Stimulated activated effector memory CD8-positive, alpha-beta T cell treated with anti-CD3 and anti-CD28 coated beads, Interleukin-12 subunit alpha, Interleukin-12 subunit beta, amount 100 ng/mL, for 72 hours (primary cell): ENCODE data around the gene FAAP20.

Source experiments
- ATAC-seq: fragments of 150-1000 bp; cut with Tn5 transposase; 2 replicates; pipeline ENCODE4 v1.10.0; 2021
- DNase-seq, 2 donors: peaks; one replicate each; pipeline ENCODE4 v3.0.0; 2021 to 2022; ENCODE audit warnings: low spot score in 2 of 2
- H3K27ac Mint-ChIP-seq: one replicate; pipeline ENCODE4 v1.8.0; 2022; ENCODE audit warnings: mild to moderate bottlenecking, mixed read lengths
- H3K36me3 Mint-ChIP-seq: one replicate; pipeline ENCODE4 v1.8.0; 2022; ENCODE audit warnings: mild to moderate bottlenecking, mixed read lengths
- H3K4me1 Mint-ChIP-seq: one replicate; pipeline ENCODE4 v1.8.0; 2022; ENCODE audit warnings: mixed read lengths
- H3K4me3 Mint-ChIP-seq: one replicate; pipeline ENCODE4 v1.8.0; 2022; ENCODE audit warnings: mild to moderate bottlenecking, mixed read lengths
- H3K9me3 Mint-ChIP-seq: one replicate; pipeline ENCODE4 v1.8.0; 2022; ENCODE audit warnings: mixed read lengths

FAAP20 gene

DNA sequence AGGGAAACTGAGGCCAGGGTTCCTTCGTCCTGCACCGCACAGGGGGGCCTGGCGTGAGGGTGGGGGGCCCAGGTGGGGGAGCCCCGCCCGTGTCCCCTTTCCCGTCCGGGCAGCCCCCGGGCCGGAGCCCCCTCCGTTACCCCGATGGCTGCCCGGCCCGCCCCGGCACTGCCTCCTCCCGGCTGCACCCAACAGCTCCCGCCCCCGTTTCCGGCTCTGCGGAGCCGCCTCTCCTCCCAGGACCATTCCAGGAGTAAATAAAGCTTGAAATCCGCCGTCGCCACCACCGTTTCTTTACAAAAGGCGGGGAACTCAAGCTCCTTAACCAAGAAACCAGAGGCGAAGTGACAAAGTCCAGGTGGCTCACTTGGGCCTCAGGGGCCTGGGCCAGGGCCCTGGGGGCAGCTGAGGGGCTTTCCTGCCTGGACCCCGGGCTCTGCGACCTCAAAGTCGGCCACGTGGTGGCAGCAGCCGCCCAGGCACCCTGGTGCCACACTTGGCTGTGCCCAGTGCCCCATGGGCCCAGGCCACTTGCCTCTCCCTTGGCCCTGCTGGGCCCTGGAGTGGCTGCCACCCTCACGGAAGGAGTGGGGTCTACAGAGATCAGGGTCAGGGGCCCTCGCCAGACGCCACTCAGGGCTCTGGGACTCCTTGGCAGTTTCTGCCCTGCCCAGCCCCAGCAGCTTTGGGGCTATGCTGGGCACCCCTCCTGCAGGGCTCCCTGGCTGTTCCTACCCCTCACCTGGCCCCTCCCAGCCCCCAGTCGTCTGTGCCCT, 514 bp upstream of the FAAP20 start:
- peak overlapping the region; percentile 89 for H3K27ac Mint-ChIP-seq
- H3K4me1 Mint-ChIP-seq = peaks cover 29% of the 10 kb centered on the region

DNA sequence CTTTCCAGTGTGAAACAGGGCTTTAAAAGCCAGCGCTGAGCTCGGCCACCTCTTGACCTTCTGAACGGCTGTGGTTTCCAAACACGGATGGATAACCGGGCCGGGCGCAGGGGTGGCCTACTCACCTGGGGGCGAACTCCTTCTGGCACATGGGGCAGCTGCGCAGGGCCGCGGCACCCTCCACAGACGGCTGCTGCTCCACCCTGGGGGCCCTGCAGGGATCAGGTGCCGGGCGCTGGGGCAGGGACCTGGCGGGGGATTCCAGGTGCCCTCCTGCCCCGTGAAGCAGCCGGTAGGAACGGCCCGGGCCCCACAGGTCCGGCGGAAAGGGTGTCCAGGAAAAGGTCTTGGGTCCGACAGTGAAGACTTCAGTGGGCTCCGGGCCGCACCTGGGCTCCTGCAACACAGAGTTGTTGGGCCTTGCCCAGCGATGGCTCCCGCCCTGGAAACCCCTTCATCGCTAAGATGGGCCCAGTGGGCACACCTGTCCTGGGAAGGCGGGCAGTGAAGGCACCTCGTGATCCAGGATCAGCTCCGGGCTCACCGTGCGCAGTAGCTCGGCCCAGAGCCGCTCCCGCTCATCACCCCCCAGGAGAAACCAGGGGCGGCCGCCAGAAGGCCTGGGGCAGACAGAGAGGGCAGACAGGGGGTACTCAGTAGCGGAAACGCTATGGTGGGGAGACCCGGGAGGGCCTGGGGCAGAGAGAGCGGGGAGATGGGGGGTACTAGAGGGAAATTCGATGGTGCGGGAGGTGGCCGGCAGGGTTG, 874 bp downstream of the FAAP20 start:
- peaks cover 31% of the 10 kb centered on the region for H3K36me3 Mint-ChIP-seq
- DNase-seq (no peak), ATAC-seq (no peak)
- H3K4me1 Mint-ChIP-seq = peaks cover 25% of the 10 kb centered on the region
- no peaks in the 10 kb centered on the region for H3K9me3 Mint-ChIP-seq
- H3K27ac Mint-ChIP-seq = peak overlapping the region; percentile 86
- peak overlapping the region; percentile 81 for H3K4me3 Mint-ChIP-seq

More for the DNA sequence above, 514 bp upstream of the FAAP20 start:
- Mint-ChIP-seq H3K4me3 (peak overlapping the region; percentile 81), H3K9me3 (no peaks in the 10 kb centered on the region), H3K36me3 (peaks cover 24% of the 10 kb centered on the region)
- peak; percentile 84 for ATAC-seq
- DNase-seq = peak; percentile 93 to 96

DNA sequence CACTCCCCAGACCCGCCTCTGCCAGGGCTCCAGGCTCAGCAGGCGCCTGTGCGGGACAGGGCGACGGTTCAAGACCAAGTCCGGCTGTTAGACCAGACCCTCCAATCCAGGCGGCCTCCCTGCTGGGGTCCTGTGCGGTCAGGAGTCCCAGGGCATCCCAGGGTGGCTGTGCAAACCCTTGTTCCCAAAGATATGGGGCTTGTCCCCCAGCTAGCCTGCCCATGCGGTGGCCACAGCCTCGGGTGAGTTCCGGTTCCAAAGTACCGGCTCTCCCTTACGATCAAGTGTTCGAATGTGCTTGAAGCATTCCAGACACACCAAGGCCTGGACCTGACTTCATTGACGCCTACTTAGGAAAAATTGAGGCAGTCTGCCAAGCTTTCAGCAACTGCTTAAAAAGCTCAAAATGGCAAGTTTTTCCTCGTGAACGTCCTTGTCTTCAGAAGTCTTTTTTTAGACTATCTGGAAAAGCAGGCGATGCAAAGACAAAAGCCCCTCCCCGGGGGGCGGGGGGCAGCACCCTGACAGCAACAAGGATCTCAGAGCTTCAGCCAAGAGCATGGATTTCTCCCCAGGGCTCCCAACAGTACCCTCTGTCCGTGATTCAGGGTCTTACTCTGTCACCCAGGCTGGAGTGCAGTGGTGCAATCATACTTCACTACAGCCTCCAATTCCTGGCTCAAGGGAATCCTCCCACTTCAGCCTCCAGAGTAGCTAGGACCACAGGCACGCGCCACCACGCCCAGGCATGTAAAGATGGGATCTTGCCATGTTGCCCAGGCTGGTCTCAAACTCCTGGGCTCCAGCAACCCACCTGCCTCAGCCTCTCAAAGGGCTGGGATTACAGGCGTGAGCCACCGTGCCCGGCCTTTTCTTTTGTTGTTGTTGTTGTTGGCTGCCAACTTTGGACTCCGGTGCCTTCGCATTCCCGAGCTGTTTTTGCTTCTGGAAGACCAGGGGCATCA, 2.3 kb downstream of the FAAP20 start:
- Mint-ChIP-seq H3K4me3 (peak overlapping the region; percentile 81), H3K27ac (no peak overlapping the region), H3K36me3 (peaks cover 31% of the 10 kb centered on the region)

DNA sequence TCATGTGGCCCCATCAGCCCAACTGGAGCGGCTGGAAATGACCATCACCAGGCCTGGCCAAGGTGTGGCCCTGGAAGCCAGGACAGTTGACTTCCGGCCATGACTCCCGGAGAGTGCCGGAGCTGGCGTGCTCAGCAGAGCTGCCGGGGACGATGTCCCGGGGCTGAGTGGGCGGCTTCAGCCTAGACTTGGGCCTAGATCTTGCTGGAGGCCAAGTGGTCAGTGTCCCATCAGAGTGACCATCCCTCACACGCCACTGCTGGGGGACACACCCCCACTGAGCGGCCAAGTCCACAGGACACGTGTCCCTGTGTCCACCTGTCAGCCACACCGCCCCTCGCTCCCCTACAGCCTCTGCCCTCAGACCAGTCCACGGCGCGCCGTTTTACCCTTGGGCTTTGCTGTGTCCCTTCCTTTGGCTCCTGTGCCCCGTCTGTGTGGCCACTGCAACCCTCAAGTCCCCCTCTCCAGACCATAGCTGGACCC, 4.0 kb downstream of the FAAP20 start:
- H3K27ac Mint-ChIP-seq = peak overlapping the region; percentile 58
- H3K4me1 Mint-ChIP-seq = peaks cover 21% of the 10 kb centered on the region
- ATAC-seq = no peak
- H3K36me3 Mint-ChIP-seq = peaks cover 31% of the 10 kb centered on the region
- no peak for DNase-seq
- H3K9me3 Mint-ChIP-seq = no peaks in the 10 kb centered on the region
- peak overlapping the region; percentile 75 for H3K4me3 Mint-ChIP-seq

More for the DNA sequence above, 2.3 kb downstream of the FAAP20 start:
- H3K9me3 Mint-ChIP-seq = no peaks in the 10 kb centered on the region
- ATAC-seq (no peak), DNase-seq (no peak)
- peaks cover 21% of the 10 kb centered on the region for H3K4me1 Mint-ChIP-seq

DNA sequence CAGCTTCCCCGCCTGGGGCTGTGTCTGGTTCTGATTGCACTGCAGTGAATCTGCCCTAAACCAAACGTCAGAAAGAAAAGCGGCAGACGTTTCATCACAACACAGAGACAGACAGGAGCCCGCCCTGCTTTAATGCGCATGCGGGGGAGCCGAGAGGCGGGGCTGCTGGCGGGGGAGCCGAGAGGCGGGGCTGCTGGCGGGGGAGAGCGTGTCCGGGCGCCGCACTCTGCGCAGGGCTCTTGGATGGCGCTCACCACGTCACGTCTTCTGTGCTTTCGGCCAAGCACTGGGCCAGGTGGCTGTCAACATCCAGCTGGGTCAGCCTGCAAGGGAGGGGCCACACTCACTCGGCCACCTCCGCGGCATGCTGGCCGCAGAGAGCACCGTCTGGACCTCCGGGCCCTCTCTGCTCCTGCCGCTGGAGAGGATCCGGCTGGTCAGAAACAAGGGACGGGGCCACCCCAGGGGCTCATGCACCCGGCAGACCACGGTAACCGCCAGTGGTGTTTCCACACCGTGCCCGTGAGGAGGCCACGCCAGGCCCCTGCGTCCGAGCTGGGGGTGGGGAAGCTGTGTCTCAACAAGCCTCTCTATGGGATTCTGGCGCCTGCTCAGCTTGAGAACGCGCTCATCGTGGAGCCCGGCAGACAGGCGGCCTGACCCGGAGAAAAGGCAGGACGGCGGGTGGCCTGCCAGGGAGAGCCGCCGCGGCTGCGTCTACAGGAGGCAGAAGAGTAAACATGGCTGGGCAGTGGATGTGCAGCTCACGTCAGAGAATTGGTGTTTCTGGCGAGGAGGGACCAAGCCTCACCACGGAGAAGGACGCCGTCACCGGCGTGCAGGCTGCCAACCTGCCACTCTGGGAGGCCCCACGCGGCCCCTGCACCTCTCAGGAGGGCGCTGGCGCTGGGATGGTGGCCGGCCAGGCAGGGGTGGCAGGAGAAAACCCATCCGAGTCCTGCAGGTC, 4.8 kb downstream of the FAAP20 start:
- DNase-seq (peak; percentile 78 to 91), ATAC-seq (peak; percentile 92)
- H3K4me3 Mint-ChIP-seq = peak overlapping the region; percentile 75
- no peaks in the 10 kb centered on the region for H3K9me3 Mint-ChIP-seq
- peaks cover 21% of the 10 kb centered on the region for H3K4me1 Mint-ChIP-seq
- peaks cover 39% of the 10 kb centered on the region for H3K36me3 Mint-ChIP-seq
- peak overlapping the region; percentile 50 for H3K27ac Mint-ChIP-seq

DNA sequence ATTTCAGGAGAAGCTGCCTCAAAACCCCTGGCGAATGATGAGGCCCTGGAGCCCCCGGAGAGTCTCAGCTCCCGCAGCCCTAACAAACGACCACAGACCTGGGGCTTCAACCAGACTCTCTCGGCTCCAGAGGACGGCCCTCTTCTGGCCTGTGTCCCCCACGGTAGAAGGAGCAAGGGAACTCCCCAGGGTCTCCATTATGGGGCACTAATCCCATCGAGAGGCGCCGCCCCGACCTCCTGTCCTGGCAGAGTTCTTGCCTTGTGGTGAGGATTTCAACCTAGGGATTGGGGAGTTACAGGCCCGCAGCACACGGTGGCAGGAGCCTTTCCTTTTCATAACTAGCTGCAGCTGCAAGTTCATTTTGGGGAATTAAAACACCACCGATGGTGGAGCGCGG, 6.2 kb downstream of the FAAP20 start:
- H3K27ac Mint-ChIP-seq = peak overlapping the region; percentile 20
- peaks cover 35% of the 10 kb centered on the region for H3K36me3 Mint-ChIP-seq
- H3K9me3 Mint-ChIP-seq = no peaks in the 10 kb centered on the region
- ATAC-seq = no peak
- no peak for DNase-seq
- H3K4me1 Mint-ChIP-seq = peaks cover 21% of the 10 kb centered on the region
- H3K4me3 Mint-ChIP-seq = peak overlapping the region; percentile 75

DNA sequence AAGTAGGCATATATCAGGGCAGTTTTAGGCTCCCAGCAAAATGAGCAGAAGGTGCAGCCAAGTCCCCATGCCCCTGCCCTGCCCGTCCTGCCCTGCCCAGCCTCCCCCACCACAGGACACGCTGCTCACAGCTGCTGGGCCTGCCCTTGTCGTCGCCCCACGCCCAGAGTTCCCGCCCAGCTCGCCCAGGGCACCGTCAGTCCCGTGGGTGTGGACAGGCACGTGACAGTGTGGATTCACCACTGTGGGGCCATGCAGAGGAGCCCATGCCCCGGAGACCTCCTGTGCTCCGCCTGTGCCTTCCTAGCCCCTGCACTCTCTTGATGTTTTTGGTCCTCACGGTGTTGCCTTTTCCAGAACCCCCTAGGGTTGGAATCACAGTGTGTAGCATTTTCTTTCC, 7.0 kb downstream of the FAAP20 start:
- Mint-ChIP-seq H3K4me3 (no peak overlapping the region), H3K36me3 (peaks cover 38% of the 10 kb centered on the region), H3K27ac (no peak overlapping the region), H3K9me3 (no peaks in the 10 kb centered on the region), H3K4me1 (peaks cover 21% of the 10 kb centered on the region)
- ATAC-seq = no peak
- DNase-seq = no peak

DNA sequence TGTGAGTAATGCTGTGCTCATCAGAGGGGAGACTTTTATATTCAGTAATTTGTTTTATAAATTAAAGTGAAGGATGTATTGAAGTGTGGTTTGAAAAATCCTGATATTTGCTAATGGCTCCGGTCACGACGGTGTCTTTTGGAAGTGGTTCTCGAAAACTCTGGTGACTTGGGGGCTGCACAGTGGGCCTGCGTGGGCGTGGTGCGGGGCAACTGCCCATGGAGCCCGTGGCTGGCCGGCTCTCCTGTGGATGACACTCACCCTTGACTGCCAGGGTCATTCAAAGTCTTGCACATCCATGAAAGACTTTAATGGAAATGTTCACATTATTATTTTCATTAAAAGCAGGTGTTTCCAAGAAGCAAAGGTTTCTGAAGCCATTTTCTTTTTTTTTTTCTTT, 7.7 kb downstream of the FAAP20 start:
- Mint-ChIP-seq H3K9me3 (no peaks in the 10 kb centered on the region), H3K27ac (no peak overlapping the region), H3K36me3 (peaks cover 38% of the 10 kb centered on the region), H3K4me1 (peaks cover 21% of the 10 kb centered on the region), H3K4me3 (no peak overlapping the region)
- no peak for DNase-seq
- ATAC-seq = no peak

DNA sequence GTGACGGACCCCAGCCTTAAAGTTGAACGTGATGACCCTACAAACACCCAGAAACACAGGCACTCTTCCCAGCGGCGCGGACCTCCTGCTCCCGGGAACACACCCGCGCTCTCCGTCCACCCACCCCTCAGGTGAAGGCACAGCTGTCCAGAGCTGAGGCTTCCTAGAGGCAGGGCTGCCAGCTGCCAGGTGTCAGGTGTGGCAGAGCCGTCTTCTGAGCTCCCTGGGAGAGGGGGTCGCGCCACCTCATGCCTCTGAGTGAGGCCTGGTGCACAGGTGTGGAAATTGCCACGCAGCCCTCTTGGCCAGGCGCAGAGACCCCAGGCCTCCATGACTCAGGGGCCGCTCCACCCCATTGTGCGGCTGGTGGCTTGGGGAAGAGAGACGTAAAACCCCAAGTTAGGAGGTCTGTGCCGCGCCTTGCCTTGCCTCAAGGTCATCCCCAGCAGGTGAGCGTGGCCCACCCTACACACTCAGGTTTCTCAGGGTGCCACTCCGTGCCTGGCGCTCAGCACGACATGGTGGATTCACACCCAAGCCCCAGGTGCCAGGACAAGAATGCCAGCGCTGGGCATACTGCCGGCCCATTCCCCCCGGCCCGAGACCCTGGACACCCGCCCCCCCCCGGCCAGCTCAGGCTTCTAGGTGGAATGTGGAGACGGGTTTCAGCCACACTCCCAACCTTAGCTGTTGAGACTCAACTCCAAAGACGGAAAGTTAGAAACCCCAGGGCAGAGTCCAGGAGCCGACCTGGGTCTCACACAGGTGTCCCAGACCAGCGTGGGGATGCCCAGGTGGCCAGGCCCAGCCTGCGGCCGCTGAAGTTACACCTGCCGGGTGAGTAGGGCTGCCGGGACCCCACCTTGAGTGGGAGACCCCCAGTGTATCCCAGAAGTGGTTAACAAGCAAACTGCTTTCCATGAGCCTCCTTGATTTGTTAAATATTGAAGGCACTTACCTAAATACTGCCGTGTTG, 8.4 kb downstream of the FAAP20 start:
- H3K9me3 Mint-ChIP-seq = no peaks in the 10 kb centered on the region
- DNase-seq = no peak
- peaks cover 16% of the 10 kb centered on the region for H3K4me1 Mint-ChIP-seq
- ATAC-seq = no peak
- H3K4me3 Mint-ChIP-seq = no peak overlapping the region
- H3K36me3 Mint-ChIP-seq = peaks cover 32% of the 10 kb centered on the region
- H3K27ac Mint-ChIP-seq = no peak overlapping the region

DNA sequence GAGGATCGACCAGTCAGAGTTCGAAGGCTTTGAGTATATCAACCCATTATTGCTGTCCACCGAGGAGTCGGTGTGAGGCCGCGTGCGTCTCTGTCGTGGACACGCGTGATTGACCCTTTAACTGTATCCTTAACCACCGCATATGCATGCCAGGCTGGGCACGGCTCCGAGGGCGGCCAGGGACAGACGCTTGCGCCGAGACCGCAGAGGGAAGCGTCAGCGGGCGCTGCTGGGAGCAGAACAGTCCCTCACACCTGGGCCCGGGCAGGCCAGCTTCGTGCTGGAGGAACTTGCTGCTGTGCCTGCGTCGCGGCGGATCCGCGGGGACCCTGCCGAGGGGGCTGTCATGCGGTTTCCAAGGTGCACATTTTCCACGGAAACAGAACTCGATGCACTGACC, 9.6 kb downstream of the FAAP20 start:
- H3K9me3 Mint-ChIP-seq = no peaks in the 10 kb centered on the region
- ATAC-seq (no peak), DNase-seq (no peak)
- H3K4me3 Mint-ChIP-seq = no peak overlapping the region
- peaks cover 34% of the 10 kb centered on the region for H3K36me3 Mint-ChIP-seq
- H3K4me1 Mint-ChIP-seq = peaks cover 9% of the 10 kb centered on the region
- no peak overlapping the region for H3K27ac Mint-ChIP-seq

DNA sequence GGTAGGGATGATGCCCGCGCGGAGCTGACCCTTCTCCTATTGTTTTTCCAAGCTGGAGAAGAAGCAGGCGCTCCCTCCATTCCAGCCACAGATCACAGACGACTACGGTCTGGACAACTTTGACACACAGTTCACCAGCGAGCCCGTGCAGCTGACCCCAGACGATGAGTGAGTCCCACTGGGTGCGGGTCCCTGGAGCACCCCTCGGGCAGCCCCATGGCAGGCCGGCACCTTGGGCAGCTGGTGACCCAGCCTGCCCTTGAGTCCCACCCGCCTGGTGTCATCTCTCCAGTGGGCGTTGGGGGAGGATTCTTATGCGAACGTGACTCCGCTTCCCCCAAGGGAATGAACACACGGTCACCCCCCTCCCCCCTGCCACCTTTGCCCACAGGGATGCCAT, 10.0 kb downstream of the FAAP20 start:
- peaks cover 34% of the 10 kb centered on the region for H3K36me3 Mint-ChIP-seq
- H3K9me3 Mint-ChIP-seq = no peaks in the 10 kb centered on the region

DNA sequence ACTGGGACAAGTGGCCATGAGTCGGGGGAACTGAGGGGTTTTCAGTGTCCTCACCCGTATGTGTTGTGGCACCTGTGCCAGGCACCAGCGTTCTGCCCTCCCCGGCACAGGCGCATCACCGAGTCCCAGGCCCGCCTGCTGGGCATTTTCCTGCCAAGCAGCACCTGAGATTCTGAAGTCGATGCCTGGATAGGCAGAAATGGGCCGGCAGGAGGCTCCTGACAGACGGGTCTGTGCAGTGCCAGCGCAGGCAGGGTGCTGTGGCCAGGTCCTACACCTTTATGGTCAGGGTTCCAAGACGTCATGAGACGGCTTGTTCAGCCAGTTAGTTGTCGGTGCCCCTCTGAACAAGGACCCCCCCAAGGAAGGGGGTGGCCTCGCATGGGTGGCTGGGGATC, 10.6 kb downstream of the FAAP20 start:
- Mint-ChIP-seq H3K9me3 (no peaks in the 10 kb centered on the region), H3K4me3 (no peak overlapping the region)
- ATAC-seq = no peak

More for the DNA sequence above, 10.0 kb downstream of the FAAP20 start:
- no peak for DNase-seq
- no peak for ATAC-seq
- no peak overlapping the region for H3K27ac Mint-ChIP-seq
- H3K4me1 Mint-ChIP-seq = peaks cover 8% of the 10 kb centered on the region
- no peak overlapping the region for H3K4me3 Mint-ChIP-seq

DNA sequence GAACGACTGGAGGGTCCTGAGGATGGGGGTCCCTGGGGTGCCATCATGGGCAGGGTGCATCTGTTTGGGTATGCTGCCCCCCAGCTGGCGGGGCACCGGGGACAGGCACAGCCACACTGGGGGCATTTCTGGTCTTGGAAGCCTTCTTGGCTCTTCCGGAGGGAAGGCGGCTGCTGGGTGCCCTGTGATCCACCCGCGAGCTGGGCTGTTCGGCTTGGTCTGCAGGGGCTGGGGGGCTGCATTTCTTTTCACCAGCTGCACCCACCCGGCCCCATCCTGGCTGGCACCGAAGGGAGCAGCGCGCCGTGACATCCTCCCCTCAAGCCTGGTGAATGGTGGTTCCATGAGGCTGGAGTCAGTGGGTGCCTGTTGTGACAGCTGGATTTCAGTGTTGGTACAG, 12.2 kb downstream of the FAAP20 start:
- ATAC-seq = no peak

More for the DNA sequence above, 10.6 kb downstream of the FAAP20 start:
- H3K4me1 Mint-ChIP-seq = peaks cover 6% of the 10 kb centered on the region
- DNase-seq = no peak
- H3K27ac Mint-ChIP-seq = no peak overlapping the region
- peaks cover 28% of the 10 kb centered on the region for H3K36me3 Mint-ChIP-seq

More for the DNA sequence above, 12.2 kb downstream of the FAAP20 start:
- no peak for DNase-seq
- H3K4me3 Mint-ChIP-seq = no peak overlapping the region
- H3K9me3 Mint-ChIP-seq = no peaks in the 10 kb centered on the region
- H3K27ac Mint-ChIP-seq = peak overlapping the region; percentile 66
- peaks cover 6% of the 10 kb centered on the region for H3K4me1 Mint-ChIP-seq
- peaks cover 28% of the 10 kb centered on the region for H3K36me3 Mint-ChIP-seq
